ENCODE measurements around the gene ADGRV1.
A peak's percentile ranks its signal among the peaks of the same experiment; 100 is the strongest.

Gene ADGRV1

DNA sequence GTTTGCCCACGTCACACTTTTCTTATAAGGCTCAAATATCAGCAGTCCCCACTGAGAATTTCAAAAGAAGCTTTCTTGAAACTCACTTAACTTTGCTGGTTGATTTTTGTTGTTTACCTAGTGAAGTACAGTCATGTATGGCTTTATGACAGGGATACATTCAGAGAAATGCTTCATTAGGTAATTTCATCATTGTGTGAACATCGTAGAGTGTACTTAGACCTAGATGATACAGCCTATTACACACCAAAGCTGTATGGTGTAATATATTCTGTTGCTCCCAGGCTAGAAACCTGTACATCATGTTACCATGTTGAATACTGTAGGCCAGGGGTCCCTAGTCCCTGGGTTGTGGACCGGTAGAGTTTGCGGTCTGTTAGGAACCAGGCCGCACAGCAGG lies 647.5 kb downstream of the ADGRV1 start:
- no peak overlapping the region for H3K4me3 ChIP-seq (replicated peaks; ENCODE audit: low read depth, low read length)
- TF ChIP-seq, protein P1, sequence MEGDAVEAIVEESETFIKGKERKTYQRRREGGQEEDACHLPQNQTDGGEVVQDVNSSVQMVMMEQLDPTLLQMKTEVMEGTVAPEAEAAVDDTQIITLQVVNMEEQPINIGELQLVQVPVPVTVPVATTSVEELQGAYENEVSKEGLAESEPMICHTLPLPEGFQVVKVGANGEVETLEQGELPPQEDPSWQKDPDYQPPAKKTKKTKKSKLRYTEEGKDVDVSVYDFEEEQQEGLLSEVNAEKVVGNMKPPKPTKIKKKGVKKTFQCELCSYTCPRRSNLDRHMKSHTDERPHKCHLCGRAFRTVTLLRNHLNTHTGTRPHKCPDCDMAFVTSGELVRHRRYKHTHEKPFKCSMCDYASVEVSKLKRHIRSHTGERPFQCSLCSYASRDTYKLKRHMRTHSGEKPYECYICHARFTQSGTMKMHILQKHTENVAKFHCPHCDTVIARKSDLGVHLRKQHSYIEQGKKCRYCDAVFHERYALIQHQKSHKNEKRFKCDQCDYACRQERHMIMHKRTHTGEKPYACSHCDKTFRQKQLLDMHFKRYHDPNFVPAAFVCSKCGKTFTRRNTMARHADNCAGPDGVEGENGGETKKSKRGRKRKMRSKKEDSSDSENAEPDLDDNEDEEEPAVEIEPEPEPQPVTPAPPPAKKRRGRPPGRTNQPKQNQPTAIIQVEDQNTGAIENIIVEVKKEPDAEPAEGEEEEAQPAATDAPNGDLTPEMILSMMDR (IDR thresholded peaks at IDR 0.05; ENCODE audit: low read length, missing control alignments), result no peak
- DNase-seq (ENCODE audit: low read depth), result no peak

DNA sequence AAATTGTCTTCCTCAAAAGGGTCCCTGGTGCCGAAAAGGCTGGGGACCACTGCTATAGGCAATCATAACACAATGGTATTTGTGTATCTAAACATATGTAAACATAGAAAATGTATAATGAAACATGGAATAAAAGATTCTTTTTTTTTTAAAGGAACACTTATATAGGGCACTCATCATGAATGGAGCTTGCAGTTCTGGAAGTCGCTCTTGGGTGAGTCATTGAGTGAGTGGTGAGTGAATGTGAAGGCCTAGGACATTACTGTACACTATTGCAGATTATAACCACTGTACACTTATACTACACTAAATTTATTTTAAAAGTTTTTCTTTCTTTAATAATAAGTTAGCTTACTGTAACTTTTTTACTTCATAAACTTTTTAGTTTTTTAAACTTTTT lies 648.1 kb downstream of the ADGRV1 start:
- DNase-seq (ENCODE audit: low read depth), result peak; percentile 66
- TF ChIP-seq, protein P1 (IDR thresholded peaks at IDR 0.05; ENCODE audit: low read length, missing control alignments), result no peak
- no peak overlapping the region for H3K4me3 ChIP-seq (replicated peaks; ENCODE audit: low read depth, low read length)

DNA sequence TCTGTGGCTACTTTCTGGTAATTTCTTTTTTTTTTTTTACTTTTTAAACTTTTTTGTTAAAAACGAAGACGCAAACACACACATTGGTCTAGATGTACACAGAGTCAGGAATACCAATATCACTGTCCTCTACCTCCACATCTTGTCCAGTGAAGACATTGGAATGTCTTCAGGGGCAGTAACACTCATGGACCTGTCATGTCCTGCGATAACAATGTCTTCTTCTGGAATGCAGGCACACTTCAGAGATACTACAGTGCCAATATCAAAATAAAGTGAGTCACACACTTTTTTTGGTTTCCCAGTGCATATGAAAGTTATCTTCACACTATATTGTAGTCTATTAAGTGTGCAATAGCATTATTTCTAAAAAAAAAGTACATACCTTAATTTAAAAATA lies 648.7 kb downstream of the ADGRV1 start:
- H3K4me3 ChIP-seq (replicated peaks; ENCODE audit: low read depth, low read length), result no peak overlapping the region
- TF ChIP-seq, protein P1 (IDR thresholded peaks at IDR 0.05; ENCODE audit: low read length, missing control alignments), result no peak
- peak; percentile 23 for DNase-seq (ENCODE audit: low read depth)

DNA sequence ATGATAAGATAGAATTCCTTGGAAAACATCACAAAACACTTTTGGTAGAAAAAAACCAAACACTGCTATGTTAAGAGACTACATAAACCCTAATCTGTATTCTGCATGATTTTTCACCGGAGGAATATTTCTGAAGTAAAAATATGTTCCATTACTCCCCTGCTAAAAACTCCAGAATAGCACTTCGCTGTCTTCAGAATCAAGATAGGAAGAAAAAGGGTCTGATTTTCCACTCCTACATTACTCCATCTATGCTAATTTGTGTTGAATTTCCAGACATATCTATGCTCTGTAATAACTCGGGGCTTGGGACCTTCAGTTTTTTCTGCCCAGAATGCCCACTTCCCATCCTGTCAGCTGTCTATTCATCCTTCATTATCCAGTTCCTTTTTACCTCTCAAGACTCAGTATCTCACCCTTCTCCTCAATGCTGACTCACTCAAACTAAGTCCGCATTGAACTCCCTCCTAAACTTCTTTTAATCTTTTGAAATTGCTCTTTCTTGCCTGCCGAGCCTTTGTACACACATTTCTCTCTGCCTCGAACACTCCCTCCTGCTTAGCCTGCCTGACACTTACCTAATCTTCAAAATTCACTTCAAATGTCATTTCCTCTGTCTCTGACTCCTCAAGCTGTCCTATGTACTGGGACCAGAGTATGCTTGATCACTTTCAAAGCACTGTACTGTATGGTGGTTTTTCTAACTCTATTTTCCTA lies 653.6 kb downstream of the ADGRV1 start:
- DNase-seq (ENCODE audit: low read depth), result peak; percentile 40
- TF ChIP-seq, protein P1 (IDR thresholded peaks at IDR 0.05; ENCODE audit: low read length, missing control alignments), result no peak
- H3K4me3 ChIP-seq (replicated peaks; ENCODE audit: low read depth, low read length), result no peak overlapping the region

DNA sequence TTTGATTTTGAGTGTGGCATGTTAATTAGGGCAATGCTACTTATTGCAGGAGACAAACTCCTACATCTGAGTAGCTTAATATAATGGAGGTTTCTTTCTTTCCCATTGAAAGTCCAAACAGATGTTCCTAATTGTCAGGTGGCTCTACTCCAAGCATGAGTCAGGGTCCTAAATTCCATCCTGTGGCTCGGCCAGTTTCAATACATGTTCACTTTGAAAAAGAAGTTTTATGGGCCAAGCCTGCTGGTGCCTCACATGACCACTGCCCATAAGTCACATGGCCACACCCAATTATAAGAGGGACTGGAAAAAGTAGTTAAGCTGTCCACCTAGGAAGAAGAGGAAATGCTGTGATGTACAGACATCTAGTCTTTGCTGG lies 654.1 kb downstream of the ADGRV1 start:
- DNase-seq (ENCODE audit: low read depth), result peak; percentile 88
- no peak overlapping the region for H3K4me3 ChIP-seq (replicated peaks; ENCODE audit: low read depth, low read length)
- TF ChIP-seq, protein P1 (IDR thresholded peaks at IDR 0.05; ENCODE audit: low read length, missing control alignments), result no peak

All from fibroblast of pulmonary artery (primary cell).